Vagina (tissue), 2 donors: ENCODE measurements around the gene IKZF3.

Experiments used
- CTCF ChIP-seq, 3 experiments: fragments of 450-650 bp in 2 of 3; fragments of 200-600 bp in 1 of 3; sonication (generic) in 1 of 3; IDR thresholded peaks; one replicate each; pipeline ENCODE4 v1.5.1; 2017 to 2019; ENCODE audit warnings: antibody characterized with exemption in 3 of 3, mild to moderate bottlenecking in 2 of 3, moderate library complexity in 2 of 3
- POLR2A ChIP-seq, 2 donors: fragments of 450-650 bp; IDR thresholded peaks; one replicate each; pipeline ENCODE4 v1.6.1; 2017; ENCODE audit warnings: antibody characterized with exemption in 2 of 2, mild to moderate bottlenecking in 2 of 2, moderate library complexity in 2 of 2
- POLR2AphosphoS5 ChIP-seq, 2 donors: sonication (generic); formaldehyde crosslinking; IDR thresholded peaks; one replicate each; pipeline ENCODE4 v1.9.0; 2017; ENCODE audit warnings: antibody characterized with exemption in 2 of 2, mild to moderate bottlenecking in 2 of 2, low read depth in 1 of 2; ENCODE audit not compliant: insufficient read depth in 1 of 2

GRCh38 chr17:39799395-39799794 is 64.7 kb downstream of the IKZF3 start:
- TF ChIP-seq CTCF (IDR thresholded peaks at IDR 0.05) = no peak
- TF ChIP-seq POLR2AphosphoS5 (IDR thresholded peaks at IDR 0.05; ENCODE audit: insufficient read depth in 1 of 2, low read depth in 1 of 2) = no peak
- no peak for TF ChIP-seq POLR2A (IDR thresholded peaks at IDR 0.05)
